Ishikawa (cell line): ENCODE measurements around the gene ALG5.

ENCODE experiments used
- CEBPB ChIP-seq: IDR thresholded peaks from 2 replicates; pipeline ENCODE4 v1.6.1; 2012
- CREB1 ChIP-seq: IDR thresholded peaks from 2 replicates; pipeline ENCODE4 v1.6.1; 2012; ENCODE audit warnings: low read depth
- EGR1 ChIP-seq: IDR thresholded peaks from 2 replicates; pipeline ENCODE4 v1.6.1; 2012
- EP300 ChIP-seq: IDR thresholded peaks from 2 replicates; pipeline ENCODE4 v1.6.1; 2012; ENCODE audit warnings: borderline replicate concordance
- FOXM1 ChIP-seq: IDR thresholded peaks from 2 replicates; pipeline ENCODE4 v1.6.1; 2012; ENCODE audit warnings: low read depth, borderline replicate concordance
- NFIC ChIP-seq: IDR thresholded peaks from 2 replicates; pipeline ENCODE4 v1.6.1; 2012
- RAD21 ChIP-seq: IDR thresholded peaks from 2 replicates; pipeline ENCODE4 v1.6.1; 2012; ENCODE audit warnings: low read depth
- TAF1 ChIP-seq: IDR thresholded peaks from 2 replicates; pipeline ENCODE4 v1.6.1; 2012; ENCODE audit warnings: low read depth, mild to moderate bottlenecking
- TCF12 ChIP-seq: IDR thresholded peaks from 2 replicates; pipeline ENCODE4 v1.6.1; 2012; ENCODE audit warnings: low read depth
- TEAD4 ChIP-seq: IDR thresholded peaks from 2 replicates; pipeline ENCODE4 v1.6.1; 2012
- YY1 ChIP-seq: IDR thresholded peaks from 2 replicates; pipeline ENCODE4 v1.6.1; 2012; ENCODE audit warnings: low read depth
- ZBTB7A ChIP-seq: IDR thresholded peaks from 2 replicates; pipeline ENCODE4 v1.6.1; 2012; ENCODE audit warnings: low read depth
- TF ChIP-seq, protein P1 (sequence below): IDR thresholded peaks from 2 replicates; pipeline ENCODE4 v1.6.1; 2012
- TF ChIP-seq, protein P2 (sequence below): IDR thresholded peaks from 2 replicates; pipeline ENCODE4 v1.6.1; 2012; ENCODE audit warnings: low read depth, mild to moderate bottlenecking
- TF ChIP-seq, protein P3 (sequence below): IDR thresholded peaks from 2 replicates; pipeline ENCODE4 v1.6.1; 2012

ALG5 gene

DNA sequence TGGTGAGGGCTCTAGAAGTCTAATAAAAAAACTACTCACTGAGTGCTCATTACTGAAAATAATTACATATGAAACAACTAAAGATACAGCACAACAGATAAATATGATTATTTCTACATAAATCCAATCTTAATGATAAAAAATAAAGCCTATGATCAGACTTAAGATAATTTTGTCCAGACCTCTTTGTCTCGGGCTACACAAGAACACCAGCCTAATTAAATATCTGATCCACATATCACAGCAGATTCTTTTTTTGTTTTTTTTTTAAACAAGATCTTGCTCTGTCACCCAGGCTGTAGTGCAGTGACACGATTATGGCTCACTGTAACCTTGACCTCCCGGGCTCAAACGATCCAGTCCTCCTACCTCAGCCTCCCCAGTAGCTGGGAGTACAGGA is 48.8 kb downstream of the ALG5 start:
- TF ChIP-seq, protein P1, sequence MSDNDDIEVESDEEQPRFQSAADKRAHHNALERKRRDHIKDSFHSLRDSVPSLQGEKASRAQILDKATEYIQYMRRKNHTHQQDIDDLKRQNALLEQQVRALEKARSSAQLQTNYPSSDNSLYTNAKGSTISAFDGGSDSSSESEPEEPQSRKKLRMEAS: no peak
- no peak for TF ChIP-seq EP300
- TF ChIP-seq CREB1: no peak
- TF ChIP-seq, protein P2, sequence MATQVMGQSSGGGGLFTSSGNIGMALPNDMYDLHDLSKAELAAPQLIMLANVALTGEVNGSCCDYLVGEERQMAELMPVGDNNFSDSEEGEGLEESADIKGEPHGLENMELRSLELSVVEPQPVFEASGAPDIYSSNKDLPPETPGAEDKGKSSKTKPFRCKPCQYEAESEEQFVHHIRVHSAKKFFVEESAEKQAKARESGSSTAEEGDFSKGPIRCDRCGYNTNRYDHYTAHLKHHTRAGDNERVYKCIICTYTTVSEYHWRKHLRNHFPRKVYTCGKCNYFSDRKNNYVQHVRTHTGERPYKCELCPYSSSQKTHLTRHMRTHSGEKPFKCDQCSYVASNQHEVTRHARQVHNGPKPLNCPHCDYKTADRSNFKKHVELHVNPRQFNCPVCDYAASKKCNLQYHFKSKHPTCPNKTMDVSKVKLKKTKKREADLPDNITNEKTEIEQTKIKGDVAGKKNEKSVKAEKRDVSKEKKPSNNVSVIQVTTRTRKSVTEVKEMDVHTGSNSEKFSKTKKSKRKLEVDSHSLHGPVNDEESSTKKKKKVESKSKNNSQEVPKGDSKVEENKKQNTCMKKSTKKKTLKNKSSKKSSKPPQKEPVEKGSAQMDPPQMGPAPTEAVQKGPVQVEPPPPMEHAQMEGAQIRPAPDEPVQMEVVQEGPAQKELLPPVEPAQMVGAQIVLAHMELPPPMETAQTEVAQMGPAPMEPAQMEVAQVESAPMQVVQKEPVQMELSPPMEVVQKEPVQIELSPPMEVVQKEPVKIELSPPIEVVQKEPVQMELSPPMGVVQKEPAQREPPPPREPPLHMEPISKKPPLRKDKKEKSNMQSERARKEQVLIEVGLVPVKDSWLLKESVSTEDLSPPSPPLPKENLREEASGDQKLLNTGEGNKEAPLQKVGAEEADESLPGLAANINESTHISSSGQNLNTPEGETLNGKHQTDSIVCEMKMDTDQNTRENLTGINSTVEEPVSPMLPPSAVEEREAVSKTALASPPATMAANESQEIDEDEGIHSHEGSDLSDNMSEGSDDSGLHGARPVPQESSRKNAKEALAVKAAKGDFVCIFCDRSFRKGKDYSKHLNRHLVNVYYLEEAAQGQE: no peak
- no peak for TF ChIP-seq YY1
- TF ChIP-seq FOXM1: no peak

DNA sequence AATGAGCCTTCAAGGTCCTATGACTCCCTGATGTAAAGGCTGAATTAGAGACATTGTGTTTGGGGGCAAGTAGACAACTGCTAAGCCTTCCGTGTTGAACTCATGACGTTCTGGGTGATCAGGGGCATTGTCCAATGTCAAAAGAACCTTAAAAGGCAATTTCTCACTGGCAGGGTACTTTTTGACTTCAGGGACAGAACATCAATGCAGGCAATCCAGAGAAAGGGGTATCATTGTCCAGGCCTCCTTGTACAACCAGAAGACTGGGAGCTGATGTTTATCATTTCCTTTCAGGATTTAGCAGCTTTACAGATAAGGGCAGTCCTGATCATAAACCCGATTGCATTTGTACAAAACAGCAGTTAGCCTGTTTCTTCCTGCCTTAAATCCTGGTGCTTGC is 54.1 kb downstream of the ALG5 start:
- TF ChIP-seq EP300: no peak

DNA sequence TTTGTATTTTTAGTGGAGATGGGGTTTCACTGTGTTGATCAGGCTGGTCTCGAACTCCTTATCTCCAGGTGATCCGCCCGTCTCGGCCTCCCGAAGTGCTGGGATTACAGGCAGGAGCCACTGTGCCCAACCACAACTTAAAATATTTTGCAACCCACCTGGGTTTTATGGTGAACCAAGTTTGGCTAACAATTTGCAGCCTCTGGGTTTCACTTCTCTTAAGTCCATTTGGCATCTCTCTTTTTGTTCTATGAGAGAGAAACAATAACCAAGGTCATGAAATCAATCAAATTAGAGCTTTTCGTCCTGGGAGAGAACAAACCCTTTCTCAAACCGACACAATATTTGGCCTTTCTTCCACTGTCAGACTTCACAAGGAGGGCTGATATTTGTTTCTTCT is 73.5 kb downstream of the ALG5 start:
- TF ChIP-seq YY1: no peak
- TF ChIP-seq, protein P2: no peak
- TF ChIP-seq FOXM1: no peak
- TF ChIP-seq EP300: no peak
- TF ChIP-seq, protein P1: no peak
- no peak for TF ChIP-seq EGR1
- no peak for TF ChIP-seq TEAD4
- TF ChIP-seq, protein P3, sequence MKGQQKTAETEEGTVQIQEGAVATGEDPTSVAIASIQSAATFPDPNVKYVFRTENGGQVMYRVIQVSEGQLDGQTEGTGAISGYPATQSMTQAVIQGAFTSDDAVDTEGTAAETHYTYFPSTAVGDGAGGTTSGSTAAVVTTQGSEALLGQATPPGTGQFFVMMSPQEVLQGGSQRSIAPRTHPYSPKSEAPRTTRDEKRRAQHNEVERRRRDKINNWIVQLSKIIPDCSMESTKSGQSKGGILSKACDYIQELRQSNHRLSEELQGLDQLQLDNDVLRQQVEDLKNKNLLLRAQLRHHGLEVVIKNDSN: no peak
- no peak for TF ChIP-seq ZBTB7A
- TF ChIP-seq TAF1: no peak
- no peak for TF ChIP-seq TCF12
- TF ChIP-seq CREB1: no peak
- TF ChIP-seq CEBPB: no peak
- TF ChIP-seq RAD21: no peak

DNA sequence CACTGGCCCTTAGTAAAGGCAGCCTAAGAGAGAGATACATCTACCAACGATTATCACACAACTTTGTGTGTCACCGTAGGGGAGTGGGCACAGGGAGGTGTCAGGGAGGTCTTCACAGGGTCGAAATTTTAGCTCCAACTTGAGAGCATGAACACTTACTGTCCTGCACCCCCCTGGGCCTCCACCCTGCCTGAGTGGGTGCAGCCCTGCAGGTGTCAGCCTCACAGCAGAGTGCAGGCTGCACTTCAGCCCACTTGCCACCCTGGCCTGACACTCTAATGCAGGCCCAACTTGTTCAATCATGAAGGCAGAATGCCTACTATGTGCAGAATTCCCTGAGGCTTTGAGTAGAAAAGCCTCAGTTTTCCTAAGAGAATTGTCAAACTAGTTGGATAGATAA is 75.1 kb downstream of the ALG5 start:
- no peak for TF ChIP-seq TAF1
- TF ChIP-seq YY1: no peak
- TF ChIP-seq CEBPB: no peak
- no peak for TF ChIP-seq EP300
- TF ChIP-seq TEAD4: no peak
- TF ChIP-seq, protein P1: no peak
- no peak for TF ChIP-seq FOXM1
- no peak for TF ChIP-seq EGR1
- TF ChIP-seq RAD21: no peak
- no peak for TF ChIP-seq NFIC
- TF ChIP-seq, protein P3: no peak
- TF ChIP-seq TCF12: no peak

DNA sequence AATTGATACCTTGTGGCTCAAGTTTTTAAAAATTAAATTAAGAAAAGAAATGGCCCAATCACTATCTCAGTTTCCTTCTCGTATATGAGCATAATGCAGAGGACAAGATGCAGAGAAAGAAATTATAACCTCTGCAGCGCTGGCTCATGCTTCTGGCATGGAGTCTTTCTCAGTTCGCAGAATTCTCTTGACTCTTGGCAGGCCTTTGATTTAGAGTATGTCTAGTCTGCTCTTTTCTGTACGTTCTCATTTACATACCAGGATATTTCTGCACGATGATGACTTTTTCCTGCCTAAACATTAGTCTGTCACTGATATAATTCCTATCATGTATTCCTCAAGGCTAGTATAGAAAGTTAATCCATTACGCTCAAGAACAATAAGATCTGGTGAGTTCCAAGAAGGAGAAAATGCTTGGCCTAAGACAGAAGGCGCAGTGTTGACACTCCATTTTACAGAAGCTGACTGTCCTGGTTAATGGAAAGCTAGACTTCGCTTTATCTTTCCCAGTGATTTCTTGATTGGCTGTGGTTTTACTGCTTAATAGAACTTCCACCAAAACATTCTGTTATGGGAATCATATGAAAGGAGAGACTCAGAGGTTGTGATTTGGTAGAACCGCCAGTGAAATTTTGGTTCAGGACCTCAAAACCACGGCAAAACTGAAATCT is 77.4 kb downstream of the ALG5 start:
- TF ChIP-seq EP300 (no peak), ZBTB7A (no peak), RAD21 (no peak), CEBPB (no peak), NFIC (no peak), TEAD4 (no peak), TCF12 (no peak), EGR1 (no peak), TAF1 (no peak), YY1 (no peak), FOXM1 (no peak), CREB1 (no peak)
- TF ChIP-seq, protein P1: no peak
- TF ChIP-seq, protein P2: no peak
- TF ChIP-seq, protein P3: no peak
